Occipital lobe (tissue), 2 donors: ENCODE data around the gene BLTP1. TPM values are rescaled to one million over a fixed set of nuclear protein-coding genes. Genes with fewer than 3 reads are reported as not detected.

Experiments
- DNase-seq: peaks from one replicate; lab custom pipeline; 2025; lab: John Stamatoyannopoulos, UW
- total RNA-seq: library from RNA; depleted of rRNA; stranded (reverse); fragments of >200 nt; gene quantifications from one replicate; pipeline ENCODE4 v1.2.3, GENCODE V29; 2014

The BLTP1 gene
- total RNA-seq, 1 donor from 2014 or later = 234 TPM

- DNase-seq = no peak
These were observed 19.2 kb downstream of the BLTP1 start for GRCh38 chr4:122171323-122171722.

- no peak for DNase-seq
These were observed 20.1 kb downstream of the BLTP1 start for GRCh38 chr4:122172266-122172665.

- DNase-seq = no peak
These were observed 26.8 kb downstream of the BLTP1 start for GRCh38 chr4:122178961-122179360.

- no peak for DNase-seq
These were observed 43.6 kb downstream of the BLTP1 start for GRCh38 chr4:122195718-122196117.

Other genes with a start within 250 kb of the BLTP1 start
- 9.7 TPM for gene TRPC3, start 200.3 kb upstream of the BLTP1 start, total RNA-seq
- gene ADAD1, start 226.7 kb downstream of the BLTP1 start, total RNA-seq = not detected